Activated naive CD4-positive, alpha-beta T cell treated with Interleukin-2 at 50 U/mL for 16 hours (primary cell): Measurements from ENCODE around the gene PAM16.

ENCODE experiments used
- DNase-seq: peaks from one replicate; pipeline ENCODE4 v3.0.0-alpha.2; 2020

PAM16 gene

GRCh38 chr16:4370570-4371356, 19.6 kb upstream of the PAM16 start:
- DNase-seq: no peak

GRCh38 chr16:4370151-4370550, 19.0 kb upstream of the PAM16 start:
- DNase-seq: no peak

DNA sequence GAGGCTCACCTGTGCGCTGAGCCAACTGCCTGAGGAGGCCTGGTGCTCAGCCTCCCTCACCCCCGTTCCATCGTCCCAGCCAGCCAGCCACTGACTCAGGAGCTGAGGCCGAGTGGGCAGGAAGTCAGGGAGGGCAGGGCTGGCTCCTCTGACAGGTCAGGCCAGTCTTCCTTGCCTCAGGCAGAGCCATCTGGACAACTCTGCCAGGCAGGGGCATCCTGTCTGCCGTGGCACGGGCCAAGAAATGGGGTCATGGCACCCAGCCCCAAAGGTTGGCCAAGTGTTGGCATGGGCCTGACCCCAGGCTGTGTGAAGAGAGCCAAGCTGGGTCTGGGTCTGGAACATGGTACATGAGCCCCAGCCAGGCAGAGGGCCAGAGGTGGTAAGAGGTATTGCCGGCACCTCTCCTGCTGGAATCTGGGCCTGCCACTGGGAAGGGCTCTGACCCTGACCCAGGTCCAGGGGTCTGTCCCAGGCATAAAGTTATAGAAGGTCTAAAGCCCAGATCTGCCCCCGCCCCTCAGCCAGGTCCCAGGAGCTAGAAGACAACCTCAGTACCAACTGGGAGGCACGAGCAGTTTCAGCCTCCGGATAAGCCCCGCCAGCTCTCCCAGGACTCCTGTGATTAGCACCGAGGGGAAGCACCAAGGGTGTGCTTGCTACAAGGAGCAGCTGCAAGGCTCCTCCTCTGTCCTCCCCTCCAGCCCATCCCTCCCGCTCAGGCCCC, 18.0 kb upstream of the PAM16 start:
- no peak for DNase-seq

DNA sequence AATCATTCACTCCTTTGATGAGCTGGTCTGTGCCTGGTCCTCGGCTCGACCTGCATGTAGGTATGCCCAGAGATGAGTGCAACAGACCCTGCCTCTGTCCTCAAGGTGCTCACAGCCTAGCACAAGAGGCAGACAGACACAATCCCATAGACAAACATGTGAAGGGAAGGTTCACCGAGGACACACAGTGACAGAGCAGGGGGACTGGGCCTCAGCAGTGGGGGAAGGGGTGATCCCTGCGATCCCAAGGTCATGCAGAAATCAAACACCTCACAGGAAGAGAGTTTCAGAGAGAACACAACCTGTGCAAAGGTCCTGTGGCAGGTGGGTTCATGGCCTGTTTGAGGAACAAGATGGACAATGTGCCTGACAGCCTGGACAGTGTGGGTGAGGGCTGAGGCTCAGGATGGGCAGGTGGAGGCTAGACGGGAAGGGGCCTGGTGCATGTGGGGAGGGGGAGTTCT, 16.3 kb upstream of the PAM16 start:
- no peak for DNase-seq

- no peak for DNase-seq
These were observed 14.9 kb upstream of the PAM16 start for GRCh38 chr16:4366016-4366415.

GRCh38 chr16:4365615-4366014, 14.5 kb upstream of the PAM16 start:
- DNase-seq: no peak

DNA sequence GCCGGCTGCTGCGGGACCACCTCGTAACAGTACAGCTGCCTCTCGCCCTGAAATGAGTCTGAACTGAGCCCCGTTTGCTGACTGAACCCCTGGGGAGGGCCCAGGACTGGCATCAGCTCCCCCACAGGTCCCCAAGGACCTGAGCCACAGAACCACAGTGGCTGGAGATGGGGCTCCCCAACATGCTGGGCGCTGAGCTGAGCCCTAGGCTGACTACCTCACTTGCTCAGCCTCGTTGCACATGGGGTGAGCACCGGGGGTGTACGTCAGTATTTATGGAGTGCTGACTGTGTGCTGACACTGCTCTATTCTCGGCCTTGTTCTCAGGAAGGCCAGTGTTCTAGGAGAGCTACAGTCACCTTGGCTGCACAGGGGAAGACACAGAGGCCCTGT, 13.9 kb upstream of the PAM16 start:
- no peak for DNase-seq

GRCh38 chr16:4364196-4365013, 13.3 kb upstream of the PAM16 start:
- no peak for DNase-seq

- DNase-seq: no peak
These were observed 11.5 kb upstream of the PAM16 start for GRCh38 chr16:4362476-4363135.

DNA sequence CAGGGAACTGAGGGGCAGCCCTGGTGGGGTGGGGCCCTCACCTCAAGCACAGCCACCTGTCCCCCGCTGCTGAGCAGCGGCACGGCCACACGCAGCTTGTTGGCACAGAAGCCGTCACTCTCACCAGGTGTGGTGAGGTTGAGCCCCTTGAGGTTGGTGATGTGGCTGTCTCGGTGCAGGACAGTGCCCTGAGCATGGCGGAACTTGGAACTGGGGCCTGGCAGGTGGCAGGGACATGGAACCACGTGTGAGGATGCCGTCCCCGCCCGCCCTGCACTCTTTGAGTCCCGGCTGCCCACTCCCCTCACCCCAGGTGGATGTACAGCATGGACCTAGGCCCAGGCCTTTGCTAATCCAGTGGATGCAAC, 10.8 kb upstream of the PAM16 start:
- DNase-seq: no peak

DNA sequence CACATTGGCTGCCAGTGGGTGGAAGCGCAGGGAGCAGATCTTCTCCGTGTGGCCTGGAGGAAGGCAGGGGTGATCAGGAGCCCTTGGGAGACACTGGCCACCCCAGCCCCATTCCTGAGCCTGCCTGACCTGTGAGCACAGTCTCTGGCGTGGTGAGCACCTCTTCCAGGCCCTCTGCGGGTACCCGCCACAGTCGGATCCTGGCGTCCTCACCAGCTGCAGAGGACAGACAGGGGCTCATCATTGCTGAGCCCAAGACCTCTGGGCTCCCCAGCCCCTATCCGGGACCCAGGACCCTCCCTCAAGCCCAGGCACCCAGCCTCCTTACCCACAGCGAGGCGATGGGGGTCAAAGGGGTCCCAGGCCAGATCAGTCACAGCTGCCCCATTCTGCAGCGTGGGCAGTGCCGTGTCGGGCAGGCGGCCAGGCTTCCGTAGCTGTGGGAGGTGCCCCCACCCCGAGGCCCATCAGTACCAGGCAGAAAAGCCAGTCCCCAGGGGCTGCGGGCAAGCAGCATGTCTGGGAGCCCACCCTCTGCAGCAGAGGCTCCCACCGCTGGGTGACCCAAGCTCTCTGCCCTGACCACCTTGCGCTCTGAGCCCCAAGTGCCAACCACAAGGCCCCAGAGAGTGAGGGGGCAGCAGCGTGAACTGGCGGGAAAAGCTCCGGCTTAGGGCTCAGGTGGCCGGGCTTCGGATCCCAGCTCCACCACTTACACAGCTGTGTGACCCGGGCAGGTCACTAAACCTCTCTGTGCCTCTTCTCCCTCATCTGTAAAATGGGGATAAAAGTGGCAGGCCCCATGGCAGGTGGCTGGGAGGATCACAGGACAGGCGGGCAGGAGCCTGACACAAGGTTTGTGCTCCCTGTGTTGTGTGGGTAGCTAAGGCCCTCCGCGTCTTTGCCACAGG, 10.2 kb upstream of the PAM16 start:
- no peak for DNase-seq

DNA sequence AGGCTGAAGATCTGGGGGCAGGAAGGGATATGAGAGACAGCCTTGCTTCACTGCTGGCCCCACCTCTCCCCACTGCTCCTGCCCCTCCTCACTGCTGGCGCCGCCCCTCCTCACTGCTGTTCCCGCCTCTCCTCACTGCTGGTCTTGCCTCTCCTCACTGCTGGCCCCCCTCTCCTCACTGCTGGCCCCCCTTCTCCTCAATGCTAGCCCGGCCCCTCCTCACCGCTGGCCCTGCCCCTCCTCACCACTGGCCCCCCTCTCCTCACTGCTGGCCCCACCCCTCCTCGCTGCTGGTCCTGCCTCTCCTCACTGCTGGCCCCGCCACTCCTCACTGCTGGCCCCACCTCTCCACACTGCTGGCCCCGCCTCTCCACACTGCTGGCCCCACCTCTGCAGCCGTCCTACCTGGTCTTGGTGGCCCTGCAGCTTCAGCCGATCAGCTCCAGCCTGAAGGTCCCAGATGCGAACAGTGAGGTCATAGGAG, 9.5 kb upstream of the PAM16 start:
- DNase-seq: no peak

GRCh38 chr16:4359914-4360313, 8.8 kb upstream of the PAM16 start:
- DNase-seq: no peak

GRCh38 chr16:4358831-4359561, 7.9 kb upstream of the PAM16 start:
- DNase-seq: peak; percentile 72

DNA sequence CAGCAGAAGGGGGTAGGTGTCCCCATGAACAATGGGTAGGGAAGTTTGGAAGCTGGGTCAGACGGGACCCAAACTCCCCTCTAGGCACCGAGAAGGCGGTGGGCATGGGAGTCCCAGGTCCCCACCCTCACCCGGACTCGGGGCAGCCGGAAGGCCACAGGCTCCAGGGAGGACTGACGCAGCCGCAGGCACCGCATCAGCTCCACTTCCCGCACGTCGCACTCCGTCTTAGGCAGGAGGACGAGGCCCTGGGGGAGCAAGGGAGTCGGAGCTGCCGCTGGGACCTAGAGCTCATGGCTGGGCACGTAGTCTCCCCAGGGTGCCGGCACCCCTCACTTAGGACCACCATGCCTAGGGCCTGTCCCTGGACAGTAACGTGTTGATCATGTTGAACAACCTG, 7.1 kb upstream of the PAM16 start:
- no peak for DNase-seq

- DNase-seq: no peak
These were observed 5.7 kb upstream of the PAM16 start for GRCh38 chr16:4356820-4357219.

DNA sequence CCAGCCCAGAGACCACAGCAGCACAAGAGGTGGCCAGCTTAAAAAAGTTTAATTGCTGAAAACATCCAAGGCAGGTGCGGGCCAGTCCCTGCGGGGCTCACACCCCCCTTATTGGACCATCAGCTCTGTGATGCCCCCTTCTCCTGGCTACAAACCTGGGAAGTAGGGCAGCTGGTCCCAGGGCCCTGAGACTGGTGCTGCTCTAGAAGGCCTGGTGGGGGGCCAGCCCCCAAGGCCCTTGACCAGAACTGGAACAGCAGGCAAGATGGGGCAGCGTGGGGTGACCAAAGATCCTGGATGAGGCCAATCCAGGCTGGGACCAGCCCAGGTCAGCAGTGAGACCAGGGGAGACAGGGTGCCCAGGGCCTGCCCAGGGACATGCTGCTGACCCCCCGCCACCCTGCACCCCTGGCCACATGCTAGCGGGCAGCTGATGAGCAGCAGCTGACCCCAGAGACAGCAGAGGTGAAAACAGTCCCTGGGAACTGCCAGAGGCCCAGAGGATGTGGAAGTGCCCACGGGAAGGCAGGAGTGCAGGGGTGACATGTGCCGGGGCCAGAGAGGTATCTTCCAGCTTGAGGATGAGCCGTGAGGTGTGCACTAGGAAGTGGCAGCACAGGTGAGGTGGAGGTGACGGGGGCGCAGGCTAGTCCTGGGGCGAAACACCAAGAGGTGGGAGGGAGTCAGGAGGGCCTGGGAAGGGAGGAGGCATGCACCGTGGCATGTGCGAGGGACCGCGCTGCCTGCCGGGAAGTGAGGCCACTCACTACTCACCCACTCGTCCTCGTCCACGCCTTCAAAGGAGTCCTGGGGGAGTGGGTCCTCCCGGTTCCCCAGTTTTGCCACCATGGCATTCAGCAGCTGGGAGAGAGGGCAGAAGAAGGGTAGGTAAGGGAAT, 3.6 kb upstream of the PAM16 start:
- DNase-seq: no peak

DNA sequence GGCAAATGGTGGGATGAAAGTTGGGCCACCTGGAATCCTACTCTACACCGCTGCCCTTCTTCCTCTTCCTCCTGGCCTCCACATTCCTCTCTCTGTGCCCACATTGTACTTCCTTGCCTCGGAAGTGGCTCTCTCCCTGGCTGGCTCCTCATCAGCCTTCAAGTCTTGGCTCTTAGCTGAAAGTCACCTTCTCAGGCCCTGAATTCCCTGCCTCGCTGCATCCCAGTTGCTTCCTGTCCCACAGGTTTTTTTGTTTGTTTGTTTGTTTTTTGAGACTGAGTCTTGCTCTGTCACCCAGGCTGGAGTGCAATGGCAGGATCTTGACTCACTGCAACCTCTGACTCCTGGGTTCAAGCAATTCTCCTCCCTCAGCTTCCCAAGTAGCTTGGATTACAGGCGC, 2.6 kb upstream of the PAM16 start:
- no peak for DNase-seq

DNA sequence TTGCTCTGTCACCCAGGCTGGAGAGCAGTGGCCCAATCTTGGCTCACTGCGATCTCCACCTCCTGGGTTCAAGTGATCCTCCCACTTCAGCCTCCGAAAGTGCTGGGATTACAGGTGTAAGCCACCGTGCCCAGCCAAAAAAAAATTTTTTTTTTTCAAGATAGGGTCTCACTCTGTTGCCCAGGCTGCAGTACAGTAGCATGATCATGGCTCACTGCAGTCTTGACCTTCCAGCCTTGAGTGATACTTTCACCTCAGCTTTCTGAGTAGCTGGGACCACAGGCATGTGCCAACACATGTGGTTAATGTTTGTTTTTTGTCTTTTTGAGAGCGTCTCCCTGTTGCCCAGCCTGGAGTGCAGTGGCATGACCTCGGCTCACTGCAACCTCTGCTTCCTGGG, 1.7 kb upstream of the PAM16 start:
- DNase-seq: no peak

- peak; percentile 24 for DNase-seq
These were observed 759 bp upstream of the PAM16 start for GRCh38 chr16:4351880-4352279.
